IMR-90 (cell line): ENCODE measurements around the gene ADCY5. TPM values are rescaled to one million over a fixed set of nuclear protein-coding genes. Genes with fewer than 3 reads are reported as not detected.

Source experiments
- ATAC-seq: fragments of 200-7000 bp; cut with Tn5 transposase; 2 replicates; pipeline ENCODE4 v1.9.1; 2020; ENCODE audit warnings: low read depth, mild to moderate bottlenecking, moderate library complexity
- BruUV-seq: library from RNA; stranded (reverse); fragments of 400-500 nt; replicated peaks from 2 replicates; lab custom pipeline; 2021; lab: Mats Ljungman, UMichigan
- CTCF ChIA-PET: fragments of 300-600 bp; formaldehyde crosslinking; extraction: SDS; loops from one replicate; lab custom pipeline; 2021; ENCODE audit warnings: antibody characterized with exemption; lab: Yijun Ruan, JAX
- POLR2A ChIA-PET: fragments of 300-600 bp; sonication (Branson Sonifier 250); formaldehyde crosslinking; loops from one replicate; lab custom pipeline; 2022; ENCODE audit warnings: antibody characterized with exemption; ENCODE audit not compliant: unreplicated experiment; lab: Charles Lee
- DNase-seq: peaks from one replicate; pipeline ENCODE4 v3.0.0; 2013
- H2AFZ ChIP-seq: replicated peaks from 2 replicates; pipeline ENCODE3; 2013; ENCODE audit warnings: low read length, mild to moderate bottlenecking; ENCODE audit not compliant: poor library complexity
- H2AK5ac ChIP-seq: 2 replicates; pipeline ENCODE4 v1.6.1; 2013; ENCODE audit warnings: low read depth, low read length, inconsistent platforms
- H2AK9ac ChIP-seq: replicated peaks from 2 replicates; pipeline ENCODE3; 2013; ENCODE audit warnings: mild to moderate bottlenecking, low read depth, low read length, moderate library complexity; ENCODE audit not compliant: poor library complexity
- H2BK120ac ChIP-seq: 2 replicates; pipeline ENCODE4 v1.6.1; 2013; ENCODE audit warnings: low read depth, low read length, inconsistent platforms
- H2BK15ac ChIP-seq: 3 replicates; pipeline ENCODE4 v1.6.1; 2013; ENCODE audit warnings: low read depth, low read length, inconsistent platforms
- H2BK20ac ChIP-seq: 2 replicates; pipeline ENCODE4 v1.6.1; 2013; ENCODE audit warnings: low read depth, mild to moderate bottlenecking, inconsistent platforms, low read length, moderate library complexity
- H2BK5ac ChIP-seq: 2 replicates; pipeline ENCODE4 v1.6.1; 2013; ENCODE audit warnings: mild to moderate bottlenecking, low read depth, low read length, inconsistent platforms; ENCODE audit not compliant: poor library complexity, severe bottlenecking
- H3K14ac ChIP-seq: replicated peaks from 2 replicates; pipeline ENCODE4 v1.6.1; 2013; ENCODE audit warnings: low read depth, low read length, inconsistent platforms
- H3K18ac ChIP-seq: 2 replicates; pipeline ENCODE4 v1.6.1; 2013; ENCODE audit warnings: low read depth, low read length, control low read depth
- H3K23ac ChIP-seq: 2 replicates; pipeline ENCODE4 v1.6.1; 2013; ENCODE audit warnings: low read depth, low read length, inconsistent platforms
- H3K27ac ChIP-seq: 2 replicates; pipeline ENCODE4 v1.5.1; 2013; ENCODE audit warnings: mild to moderate bottlenecking, control low read depth, low read length; ENCODE audit not compliant: insufficient read depth
- H3K27me3 ChIP-seq: 2 replicates; pipeline ENCODE4 v1.6.1; 2013; ENCODE audit warnings: low read length; ENCODE audit not compliant: control insufficient read depth, insufficient read depth
- H3K36me3 ChIP-seq: 2 replicates; pipeline ENCODE4 v1.6.1; 2013; ENCODE audit warnings: low read length, mixed read lengths; ENCODE audit not compliant: control insufficient read depth, insufficient read depth
- H3K4ac ChIP-seq: 2 replicates; pipeline ENCODE4 v1.6.1; 2013; ENCODE audit warnings: low read depth, low read length, inconsistent platforms
- H3K4me1 ChIP-seq: 2 replicates; pipeline ENCODE4 v1.6.1; 2013; ENCODE audit warnings: low read length, mixed read lengths; ENCODE audit not compliant: control insufficient read depth, insufficient read depth
- H3K4me2 ChIP-seq: 2 replicates; pipeline ENCODE4 v1.6.1; 2013; ENCODE audit warnings: low read depth, mild to moderate bottlenecking, control low read depth, low read length, moderate library complexity
- H3K4me3 ChIP-seq: 2 replicates; pipeline ENCODE4 v1.5.1; 2013; ENCODE audit warnings: low read depth, mild to moderate bottlenecking, control low read depth, low read length, moderate library complexity; ENCODE audit not compliant: insufficient read depth
- H3K56ac ChIP-seq: 2 replicates; pipeline ENCODE4 v1.6.1; 2013; ENCODE audit warnings: low read length, inconsistent platforms; ENCODE audit not compliant: insufficient read depth; ENCODE audit errors: extremely low read depth
- H3K79me1 ChIP-seq, 2 experiments: 2 replicates each; pipeline ENCODE4 v1.6.1; 2013; ENCODE audit warnings: low read length in 2 of 2, inconsistent platforms in 1 of 2, low read depth in 1 of 2
- H3K9ac ChIP-seq: 2 replicates; pipeline ENCODE4 v1.6.1; 2013; ENCODE audit warnings: low read depth, low read length, control low read depth
- H3K9me1 ChIP-seq: 2 replicates; pipeline ENCODE4 v1.6.1; 2013; ENCODE audit warnings: low read length, inconsistent platforms; ENCODE audit not compliant: insufficient read depth
- H3K9me3 ChIP-seq: 2 replicates; pipeline ENCODE4 v1.6.1; 2013; ENCODE audit warnings: low read length; ENCODE audit not compliant: control insufficient read depth, insufficient read depth
- H4K20me1 ChIP-seq: 2 replicates; pipeline ENCODE4 v1.6.1; 2013; ENCODE audit warnings: low read length, inconsistent platforms; ENCODE audit not compliant: insufficient read depth
- H4K5ac ChIP-seq: 2 replicates; pipeline ENCODE4 v1.6.1; 2013; ENCODE audit warnings: mild to moderate bottlenecking, low read depth, low read length, control low read depth
- H4K8ac ChIP-seq, 2 experiments: 2 replicates each; pipeline ENCODE4 v1.6.1; 2013; ENCODE audit warnings: low read depth in 2 of 2, low read length in 2 of 2, control low read depth in 1 of 2, inconsistent platforms in 1 of 2
- H4K91ac ChIP-seq: 2 replicates; pipeline ENCODE4 v1.6.1; 2013; ENCODE audit warnings: low read depth, low read length, inconsistent platforms; ENCODE audit not compliant: insufficient read depth
- CHD1 ChIP-seq: IDR thresholded peaks from 2 replicates; pipeline ENCODE4 v1.6.1; 2012; ENCODE audit warnings: low read depth, low read length, improper control_type of control experiment
- MAFK ChIP-seq: IDR thresholded peaks from 2 replicates; pipeline ENCODE4 v1.6.1; 2012; ENCODE audit warnings: low read depth, low read length, improper control_type of control experiment
- MAZ ChIP-seq: IDR thresholded peaks from 2 replicates; pipeline ENCODE4 v1.6.1; 2012; ENCODE audit warnings: low read depth, mild to moderate bottlenecking, low read length, improper control_type of control experiment, moderate library complexity, borderline replicate concordance
- NFE2L2 ChIP-seq: fragments of 150-350 bp; IDR thresholded peaks from 2 replicates; pipeline ENCODE4 v1.6.1; 2016; ENCODE audit warnings: low read depth, mild to moderate bottlenecking, low read length
- POLR2A ChIP-seq: IDR thresholded peaks from 2 replicates; pipeline ENCODE4 v1.6.1; 2012; ENCODE audit warnings: mild to moderate bottlenecking, low read depth, low read length
- RAD21 ChIP-seq: IDR thresholded peaks from 2 replicates; pipeline ENCODE4 v1.6.1; 2012; ENCODE audit warnings: low read length, improper control_type of control experiment
- SMC3 ChIP-seq: fragments of 150-350 bp; IDR thresholded peaks from 2 replicates; pipeline ENCODE4 v1.6.1; 2016; ENCODE audit warnings: low read depth, mild to moderate bottlenecking, antibody characterized with exemption, low read length, moderate library complexity
- WGBS, 2 experiments: methylation state at CpG; one replicate each; pipeline versions ENCODE4 v1.1.5 to v1.1.7; 2013; ENCODE audit warnings: missing lambda C conversion rate in 2 of 2; ENCODE audit not compliant: insufficient read length in 1 of 2; ENCODE audit errors: extremely low coverage in 2 of 2; 5-methylcytosine and 5-hydroxymethylcytosine counted together
- dilution Hi-C: fragments of 300-500 bp; cut with HindIII; formaldehyde crosslinking; loops from one replicate; pipeline ENCODE4 v1.14.3; 2018; ENCODE audit warnings: low sequenced_read_pairs; ENCODE audit not compliant: unreplicated experiment
- in situ Hi-C: fragments of 300-500 bp; cut with MboI; formaldehyde crosslinking; loops from 3 replicates; pipeline ENCODE4 v1.14.3; 2019; ENCODE audit warnings: low sequenced_read_pairs, inconsistent platforms, mixed read lengths
- intact Hi-C: fragments of 100-400 bp; cut with micrococcal nuclease; formaldehyde crosslinking; loops from 2 replicates; pipeline ENCODE4 v1.10.0; 2022
- polyA plus RNA-seq, 3 experiments: library from polyadenylated mRNA; depleted of rRNA; stranded (reverse); fragments of >200 nt; gene quantifications; 2 replicates each; pipeline ENCODE4 v1.2.3, GENCODE V29; 2012; ENCODE audit warnings: low replicate concordance in 1 of 3
- total RNA-seq: library from RNA; depleted of rRNA; stranded (reverse); fragments of >200 nt; gene quantifications from 2 replicates; pipeline ENCODE4 v1.2.3, GENCODE V29; 2012
- TF ChIP-seq, protein P1 (sequence below): conservative IDR thresholded peaks from 2 replicates; pipeline ENCODE4 v1.5.1; 2012; ENCODE audit warnings: mild to moderate bottlenecking, low read depth, low read length, improper control_type of control experiment

The ADCY5 gene
- total and polyA plus RNA-seq, 2 of the 4 experiments (the other 2 are of a cell fraction), result 0.14 to 0.18 TPM

- no peak overlapping the region for H3K27ac ChIP-seq
- H3K14ac ChIP-seq, result no peak overlapping the region
- peaks cover 72% of the 10 kb centered on the region for H3K27me3 ChIP-seq
- H3K36me3 ChIP-seq, result no peaks in the 10 kb centered on the region
- H2AK9ac ChIP-seq, result no peak overlapping the region
- H2AK5ac ChIP-seq, result no peak overlapping the region
- POLR2A ChIA-PET, result no interaction called here
- H2AFZ ChIP-seq, result no peak overlapping the region
- TF ChIP-seq MAFK (no peak), SMC3 (no peak), POLR2A (no peak), RAD21 (no peak), CHD1 (no peak), NFE2L2 (no peak), MAZ (no peak)
- TF ChIP-seq, protein P1, sequence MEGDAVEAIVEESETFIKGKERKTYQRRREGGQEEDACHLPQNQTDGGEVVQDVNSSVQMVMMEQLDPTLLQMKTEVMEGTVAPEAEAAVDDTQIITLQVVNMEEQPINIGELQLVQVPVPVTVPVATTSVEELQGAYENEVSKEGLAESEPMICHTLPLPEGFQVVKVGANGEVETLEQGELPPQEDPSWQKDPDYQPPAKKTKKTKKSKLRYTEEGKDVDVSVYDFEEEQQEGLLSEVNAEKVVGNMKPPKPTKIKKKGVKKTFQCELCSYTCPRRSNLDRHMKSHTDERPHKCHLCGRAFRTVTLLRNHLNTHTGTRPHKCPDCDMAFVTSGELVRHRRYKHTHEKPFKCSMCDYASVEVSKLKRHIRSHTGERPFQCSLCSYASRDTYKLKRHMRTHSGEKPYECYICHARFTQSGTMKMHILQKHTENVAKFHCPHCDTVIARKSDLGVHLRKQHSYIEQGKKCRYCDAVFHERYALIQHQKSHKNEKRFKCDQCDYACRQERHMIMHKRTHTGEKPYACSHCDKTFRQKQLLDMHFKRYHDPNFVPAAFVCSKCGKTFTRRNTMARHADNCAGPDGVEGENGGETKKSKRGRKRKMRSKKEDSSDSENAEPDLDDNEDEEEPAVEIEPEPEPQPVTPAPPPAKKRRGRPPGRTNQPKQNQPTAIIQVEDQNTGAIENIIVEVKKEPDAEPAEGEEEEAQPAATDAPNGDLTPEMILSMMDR, result no peak
- no peaks in the 10 kb centered on the region for H3K9me1 ChIP-seq
- H3K79me1 ChIP-seq, result no peaks in the 10 kb centered on the region
- no peak for ATAC-seq
- no peak overlapping the region for H3K23ac ChIP-seq
- no peak overlapping the region for H3K9ac ChIP-seq
- H2BK120ac ChIP-seq, result no peak overlapping the region
- H2BK5ac ChIP-seq, result no peak overlapping the region
- DNase-seq, result no peak
- H3K4me3 ChIP-seq, result no peak overlapping the region
- no peak overlapping the region for H3K4ac ChIP-seq
- H4K8ac ChIP-seq, result no peak overlapping the region
- H2BK15ac ChIP-seq, result no peak overlapping the region
- H3K18ac ChIP-seq, result no peak overlapping the region
- dilution Hi-C loops (no loop called here), intact Hi-C loops (no loop called here), in situ Hi-C loops (no loop called here)
- BruUV-seq, result no TSS peak
- no peak overlapping the region for H4K91ac ChIP-seq
- H3K9me3 ChIP-seq, result no peaks in the 10 kb centered on the region
- H3K56ac ChIP-seq, result no peak overlapping the region
- 72% methylated on average over 11 of the region's 20 CpGs; no CpG with 5 or more reads in 1 of the 2 experiments for WGBS, 2 experiments
- no peak overlapping the region for H3K4me2 ChIP-seq
- CTCF ChIA-PET, result interaction anchor here (0.5 kb wide), 1 partner anchor 48 kb away, joined by 4 read pairs; no protein-coding TSS in a partner anchor
- H2BK20ac ChIP-seq, result no peak overlapping the region
- no peaks in the 10 kb centered on the region for H3K4me1 ChIP-seq
- no peak overlapping the region for H4K5ac ChIP-seq
- H4K20me1 ChIP-seq, result no peaks in the 10 kb centered on the region; the same call in 1 of the 2 replicates
Observed at GRCh38 chr3:123419181-123419849, 29.6 kb downstream of the ADCY5 start.
